CD4-positive, alpha-beta T cell treated with Interleukin-6 for 4 hours (primary cell): ENCODE data around the gene PRKCH.
A peak's percentile ranks its signal among the peaks of the same experiment; 100 is the strongest.
"Not testable (repeated sequence)": the region's sequence is repeated elsewhere in the genome, so short reads cannot be mapped to it uniquely, and the experiment has no call there.

Experiments used
- DNase-seq: peaks from one replicate; pipeline ENCODE4 v3.0.0-alpha.2; 2020; ENCODE audit warnings: mixed read lengths

The PRKCH gene

DNA sequence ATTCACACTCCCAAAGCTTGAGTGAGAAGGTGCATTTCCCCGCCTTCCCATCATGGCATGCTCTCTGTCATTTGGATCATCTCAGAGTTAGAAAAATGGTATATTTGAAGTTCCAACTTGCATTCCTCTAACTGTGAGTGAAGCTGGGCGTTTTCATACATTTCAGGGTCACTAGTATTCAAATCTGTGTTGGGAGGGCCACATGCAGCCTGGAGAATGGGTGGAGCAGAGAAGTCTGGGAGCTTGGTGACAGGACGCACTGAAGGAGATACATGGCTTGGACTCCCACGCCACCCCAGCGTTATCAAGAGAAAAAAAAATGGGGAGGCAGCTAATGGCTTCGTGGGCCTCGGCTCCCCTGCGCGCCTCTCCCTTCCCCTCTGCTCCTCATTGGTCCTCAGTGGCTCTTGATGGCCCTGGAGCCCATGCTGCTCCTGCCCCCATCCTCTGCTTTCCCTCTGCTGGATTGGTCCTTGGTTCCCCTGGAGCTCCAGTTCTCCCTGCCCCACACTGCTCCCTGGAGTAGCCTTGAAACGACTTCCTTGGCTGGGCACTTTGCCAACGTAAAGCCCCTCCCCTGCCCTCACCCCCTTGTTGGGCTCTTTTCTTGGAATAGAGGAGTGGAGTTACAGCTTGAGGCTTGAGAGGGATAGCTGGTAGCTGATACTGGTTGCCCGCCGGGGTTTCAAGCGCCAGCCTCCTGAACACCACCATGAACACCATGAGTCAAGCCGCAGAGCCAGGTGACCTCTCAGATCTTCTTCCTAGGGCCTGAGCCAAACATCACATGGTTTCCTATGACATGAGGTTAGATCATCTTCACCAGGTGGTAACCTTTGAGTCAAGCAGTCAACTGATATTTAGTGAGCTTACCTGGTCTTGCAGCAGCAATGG is 139.6 kb downstream of the PRKCH start:
- peak; percentile 70 for DNase-seq

DNA sequence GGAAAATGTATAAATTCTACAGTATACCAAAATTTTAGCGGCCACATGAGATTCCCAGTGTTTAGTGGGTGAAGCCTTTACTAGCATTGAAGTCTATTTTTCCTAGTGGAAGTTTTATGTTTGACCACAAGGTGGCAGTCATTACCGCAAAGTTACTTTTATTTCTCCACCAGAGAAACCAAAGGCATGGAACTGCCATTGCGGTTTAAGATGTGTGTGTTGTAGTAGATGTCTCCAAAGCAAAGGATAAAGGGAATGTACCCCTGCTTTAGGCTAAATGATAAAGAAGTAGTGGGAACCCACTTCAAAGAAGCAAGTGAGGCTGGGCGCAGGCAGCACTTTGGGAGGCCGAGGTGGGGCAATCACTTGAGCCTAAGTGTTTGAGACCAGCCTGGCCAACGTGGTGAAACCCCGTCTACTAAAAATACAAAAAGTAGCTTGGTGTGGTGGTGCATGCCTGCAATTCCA is 140.5 kb downstream of the PRKCH start:
- DNase-seq: peak; percentile 52

DNA sequence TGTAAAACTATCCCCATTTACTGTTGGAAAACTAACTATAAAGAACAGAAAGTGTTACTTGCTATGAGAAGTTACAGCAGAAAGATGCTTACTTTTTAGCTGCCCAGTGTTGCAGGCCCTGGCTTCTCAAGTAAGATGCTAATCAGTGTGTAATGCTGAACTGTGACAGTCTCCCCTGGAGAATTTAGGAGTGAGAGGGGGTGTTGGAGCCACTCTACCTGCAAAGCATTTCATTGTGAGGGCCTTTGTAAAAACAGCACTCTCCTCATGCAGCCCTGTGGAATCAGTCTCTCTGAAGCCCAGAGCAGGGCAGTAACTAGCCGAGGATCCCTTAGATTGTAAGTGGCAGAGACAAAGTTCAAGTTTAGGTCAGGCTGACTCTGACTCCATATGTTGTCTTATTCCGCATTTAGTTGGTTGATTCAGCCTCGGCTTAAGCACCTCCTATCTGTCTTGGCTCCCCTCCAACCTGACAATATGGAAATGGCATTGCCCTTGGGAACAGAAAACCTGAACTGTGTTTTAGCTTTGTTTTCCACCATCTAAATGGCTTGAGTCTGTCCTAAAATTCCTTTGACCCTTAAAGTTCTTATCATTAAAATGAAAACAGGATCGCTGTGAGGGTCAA is 141.3 kb downstream of the PRKCH start:
- no peak for DNase-seq

DNA sequence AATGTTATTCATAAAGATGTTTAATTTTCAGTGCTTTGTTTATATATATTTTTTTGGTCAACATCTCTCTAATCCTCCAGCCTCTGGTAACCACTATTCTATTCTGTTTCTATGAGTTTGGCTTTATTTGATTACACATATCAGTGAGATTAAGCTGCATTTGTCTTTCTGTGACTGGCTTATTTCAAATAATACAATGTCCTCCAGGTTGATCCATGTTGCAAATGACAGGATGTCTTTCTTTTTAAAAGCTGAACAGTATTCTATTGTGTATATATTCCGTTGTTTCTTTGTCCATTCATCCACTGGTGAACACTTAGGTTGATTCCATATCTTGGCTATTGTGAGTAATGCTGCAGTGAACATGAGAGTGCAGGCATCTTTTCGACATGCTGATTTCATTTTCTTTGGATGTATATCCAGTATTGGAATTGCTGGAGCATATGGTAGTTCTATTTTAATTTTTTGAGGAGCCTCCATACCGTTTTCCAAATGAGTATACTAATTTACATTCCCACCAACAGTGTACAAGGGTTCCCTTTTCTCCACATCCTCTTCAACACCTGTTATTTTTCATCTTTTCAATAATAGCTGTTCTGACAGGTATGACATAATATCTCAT is 142.4 kb downstream of the PRKCH start:
- DNase-seq: no peak

DNA sequence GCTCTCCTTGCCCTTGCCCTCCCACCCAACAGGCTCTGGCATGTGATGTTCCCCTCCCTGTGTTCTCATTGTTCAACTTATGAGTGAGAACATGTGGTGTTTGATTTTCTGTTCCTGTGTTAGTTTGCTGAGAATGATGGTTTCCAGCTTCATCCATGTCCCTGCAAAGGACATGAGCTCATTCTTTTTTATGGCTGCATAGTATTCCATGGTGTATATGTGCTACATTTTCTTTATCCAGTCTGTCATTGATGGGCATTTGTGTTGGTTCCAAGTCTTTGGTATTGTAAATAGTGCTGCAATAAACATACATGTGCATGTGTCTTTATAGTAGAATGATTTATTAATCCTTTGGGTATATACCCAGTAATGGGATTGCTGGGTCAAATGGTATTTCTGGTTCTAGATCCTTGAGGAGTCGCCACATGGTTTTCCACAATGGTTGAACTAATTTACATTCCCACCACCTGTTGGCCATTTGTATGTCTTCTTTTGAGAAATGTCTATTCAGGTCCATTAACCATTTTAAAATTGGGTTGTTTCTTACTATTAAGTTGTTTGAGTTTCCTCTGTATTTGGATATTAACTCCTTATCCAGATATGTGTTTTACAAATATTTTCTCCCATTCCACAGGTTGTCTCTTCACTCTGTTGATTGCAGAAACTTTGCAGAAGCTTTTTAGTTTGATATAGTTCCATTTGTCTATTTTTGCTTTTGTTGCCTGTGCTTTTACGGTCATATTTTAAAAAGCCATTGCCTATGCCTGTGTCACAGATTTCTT is 143.4 kb downstream of the PRKCH start:
- not testable (repeated sequence) for DNase-seq

DNA sequence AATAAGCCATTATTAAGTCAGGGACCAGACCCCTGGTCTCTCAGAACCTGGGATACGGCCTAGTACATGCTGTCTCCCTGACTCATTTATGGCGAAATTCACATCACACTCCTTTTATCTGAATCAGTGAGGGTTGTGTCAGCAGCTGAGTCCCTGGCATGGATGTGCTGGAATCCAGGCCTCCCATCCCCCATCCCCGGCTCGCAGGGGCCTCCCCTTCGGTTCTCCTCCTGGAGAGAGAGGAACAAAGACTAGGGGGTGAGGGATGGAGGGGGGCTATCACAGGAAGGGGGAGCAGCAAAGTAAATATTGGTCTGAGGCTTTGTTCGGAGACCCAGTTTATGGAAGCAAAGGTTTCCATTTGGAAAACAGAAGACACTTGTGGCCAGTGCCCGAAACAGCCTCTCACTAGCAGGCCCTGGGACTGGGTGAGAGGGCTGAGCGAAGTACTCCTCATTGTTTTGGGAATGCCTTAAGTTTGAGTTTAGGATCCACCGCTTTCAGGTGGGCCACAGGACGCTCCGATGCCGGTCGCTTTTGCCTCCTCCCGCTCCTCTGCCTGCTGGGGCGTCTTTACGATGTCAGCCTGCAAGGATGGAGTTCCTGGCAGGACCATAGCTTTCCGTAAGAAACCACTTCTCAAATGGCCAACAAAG is 145.0 kb downstream of the PRKCH start:
- no peak for DNase-seq

DNA sequence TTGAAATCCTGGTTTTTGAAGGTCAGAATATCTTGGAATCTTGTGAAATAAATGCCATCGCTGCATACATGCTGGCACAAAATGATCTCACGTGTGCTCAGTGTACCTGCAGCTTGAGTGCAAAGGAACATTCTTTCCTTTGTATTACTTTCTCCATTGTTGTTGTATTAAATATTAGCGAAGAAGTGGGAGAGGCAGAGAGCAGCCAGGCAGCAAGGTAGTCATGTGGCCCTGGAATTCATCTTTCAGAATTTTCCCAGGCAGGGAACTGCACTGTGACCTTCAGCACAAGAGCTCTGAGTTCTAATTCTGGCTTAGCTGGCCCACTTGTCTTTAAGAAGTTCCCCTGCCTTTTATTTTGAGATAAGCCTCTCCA is 145.5 kb downstream of the PRKCH start:
- no peak for DNase-seq

DNA sequence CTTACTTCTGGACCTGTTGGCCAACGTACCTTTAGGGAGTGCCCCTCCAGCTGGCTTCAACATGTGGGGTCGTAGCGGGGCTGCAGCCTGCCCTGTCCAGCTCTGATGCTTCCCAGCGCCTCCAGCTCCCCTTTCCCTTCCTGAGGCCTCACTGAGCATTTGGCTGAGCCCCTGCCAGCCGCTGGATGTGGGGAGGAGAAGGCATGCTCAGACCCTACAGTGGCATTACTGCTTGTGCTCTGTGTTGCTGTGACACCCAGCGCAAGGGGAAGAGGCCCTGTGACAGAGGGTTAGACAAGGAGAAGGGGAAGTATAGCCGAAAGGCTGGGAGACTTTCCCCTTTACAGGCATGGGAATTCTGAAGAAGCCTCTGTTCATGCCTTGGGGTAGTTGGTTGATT is 145.9 kb downstream of the PRKCH start:
- no peak for DNase-seq

DNA sequence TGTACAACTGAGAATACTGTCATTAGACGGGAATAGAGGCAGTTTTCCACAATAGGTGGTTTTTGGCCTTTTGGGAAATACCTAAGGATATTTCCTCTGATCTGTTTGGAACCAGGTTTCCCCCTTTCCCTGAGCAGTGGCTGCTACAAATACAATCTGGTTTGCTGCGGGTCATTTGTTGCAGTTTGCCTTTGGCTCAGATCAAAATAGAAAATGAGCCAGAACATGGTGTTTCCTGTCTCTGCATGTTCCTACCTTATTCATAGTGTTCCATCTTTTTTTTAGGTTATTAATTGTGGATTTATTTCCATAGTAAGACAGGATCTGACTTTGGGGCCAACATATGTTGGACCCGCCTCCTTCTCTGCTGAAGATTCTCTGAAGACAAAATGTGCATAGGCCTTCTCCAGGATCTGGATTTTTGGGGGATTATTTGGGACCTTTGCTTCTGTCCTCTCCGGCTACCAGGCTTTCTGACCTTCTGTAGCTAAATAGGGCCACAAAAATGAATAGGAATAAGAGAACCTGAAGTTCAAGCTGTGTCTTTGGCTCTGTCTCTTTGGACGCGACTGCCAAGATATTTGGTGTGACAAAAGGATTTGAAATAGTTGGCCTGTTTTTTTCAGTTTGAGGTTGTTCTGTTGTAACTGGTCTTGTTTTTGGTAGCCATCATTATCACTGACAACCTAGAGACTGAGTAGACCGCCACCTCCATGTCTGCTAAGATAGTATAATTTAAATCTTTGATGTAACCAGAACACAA is 146.9 kb downstream of the PRKCH start:
- no peak for DNase-seq

DNA sequence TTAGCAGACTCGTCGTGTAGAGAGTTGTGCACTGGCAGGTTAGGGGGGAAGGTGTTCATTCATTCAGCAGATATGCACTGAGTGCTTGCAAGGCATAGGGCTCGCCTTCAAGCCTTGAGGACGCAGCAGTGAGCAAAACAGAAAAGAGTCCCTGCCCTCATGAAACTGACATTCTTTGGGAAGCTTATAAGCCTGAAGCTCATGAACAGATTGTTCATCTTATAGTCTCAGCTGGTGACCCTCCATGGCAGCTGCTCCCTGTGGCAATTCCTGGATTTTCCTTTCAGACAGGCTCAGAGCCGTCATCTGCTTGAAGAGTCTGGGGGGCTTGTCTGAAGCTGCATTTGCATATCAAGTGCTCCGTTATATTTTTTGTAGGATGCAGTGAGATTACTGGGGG is 148.4 kb downstream of the PRKCH start:
- no peak for DNase-seq

DNA sequence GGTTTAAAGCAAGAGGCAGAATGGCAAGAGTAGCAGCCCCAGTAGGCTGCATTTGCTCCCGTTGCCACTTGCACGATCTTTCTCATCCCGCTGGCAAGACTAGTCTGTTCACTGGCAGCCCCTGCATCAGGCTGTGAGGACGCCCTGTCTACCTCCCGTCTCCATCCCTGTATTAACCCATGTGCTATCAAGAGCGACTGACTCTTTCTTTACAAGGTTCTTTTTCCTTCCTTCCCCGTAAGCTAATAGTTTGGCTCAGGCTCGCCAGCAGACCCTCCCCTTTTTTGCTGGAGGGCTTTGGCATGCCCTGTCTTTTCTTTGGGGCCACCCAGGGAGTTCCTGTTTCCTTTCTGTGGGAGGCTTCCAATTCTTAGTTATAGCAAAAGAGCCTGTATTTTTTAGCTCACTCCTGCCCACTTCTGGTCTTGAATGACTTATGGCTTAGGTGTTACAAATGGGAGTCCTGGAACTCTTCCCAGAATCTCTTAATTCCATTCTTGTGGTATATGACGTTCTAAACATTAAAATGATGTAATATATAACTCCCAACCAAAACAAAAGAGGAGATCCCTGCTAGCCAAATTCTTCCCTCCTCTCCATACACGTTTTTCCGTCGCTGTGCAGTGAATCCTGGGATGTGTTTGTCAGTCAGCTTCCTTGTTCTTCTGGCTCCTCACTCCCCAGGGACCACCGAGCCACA is 149.0 kb downstream of the PRKCH start:
- peak; percentile 20 for DNase-seq

DNA sequence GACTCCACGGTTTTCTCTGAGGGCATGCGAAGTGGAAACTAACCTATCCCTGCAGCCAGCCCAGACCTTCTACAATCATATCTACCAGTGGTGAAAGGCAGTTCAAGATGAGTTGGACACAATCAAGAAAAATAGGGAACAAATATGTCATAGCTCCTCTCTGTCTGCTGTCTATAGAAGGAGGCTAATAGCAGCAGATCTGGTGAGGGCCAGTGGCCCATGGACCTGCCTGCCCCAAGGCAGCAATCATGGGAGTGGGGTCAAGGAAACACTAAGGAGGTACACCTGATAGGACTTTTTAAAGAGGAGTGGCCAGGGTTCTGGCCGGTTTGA is 149.5 kb downstream of the PRKCH start:
- DNase-seq: no peak

DNA sequence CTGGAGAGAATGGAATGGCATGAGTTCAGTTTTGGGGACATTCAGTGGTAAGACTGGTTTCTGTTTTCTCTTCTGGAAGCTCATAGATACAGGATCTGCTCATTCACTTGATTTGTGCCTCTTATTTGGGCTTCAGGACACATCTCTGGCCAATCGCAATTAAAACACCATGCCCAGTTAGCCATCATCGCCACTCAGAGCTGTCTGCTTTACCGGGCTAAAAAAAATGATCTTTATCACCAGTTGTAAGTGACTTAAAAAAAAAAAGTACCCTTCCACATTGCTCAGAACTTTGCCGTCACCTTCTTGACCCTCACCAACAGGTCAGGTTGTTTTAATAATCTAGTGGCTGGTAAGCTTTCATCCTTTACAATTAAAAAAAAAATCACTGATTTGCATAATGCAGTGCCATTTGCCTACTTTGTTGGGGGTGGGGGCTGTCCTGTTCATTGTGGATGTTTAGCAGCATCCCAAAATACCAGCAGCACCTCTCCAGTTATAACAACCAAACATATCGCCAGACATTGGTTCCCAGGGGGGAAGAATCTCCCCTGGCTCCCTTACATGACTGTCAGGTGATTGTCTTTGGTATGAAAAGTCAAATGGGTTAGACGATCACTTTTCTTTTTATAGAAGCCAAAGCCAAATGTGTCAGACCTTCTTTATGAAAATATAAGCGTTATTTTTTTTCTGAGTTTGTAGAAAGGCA is 150.1 kb downstream of the PRKCH start:
- peak; percentile 21 for DNase-seq

DNA sequence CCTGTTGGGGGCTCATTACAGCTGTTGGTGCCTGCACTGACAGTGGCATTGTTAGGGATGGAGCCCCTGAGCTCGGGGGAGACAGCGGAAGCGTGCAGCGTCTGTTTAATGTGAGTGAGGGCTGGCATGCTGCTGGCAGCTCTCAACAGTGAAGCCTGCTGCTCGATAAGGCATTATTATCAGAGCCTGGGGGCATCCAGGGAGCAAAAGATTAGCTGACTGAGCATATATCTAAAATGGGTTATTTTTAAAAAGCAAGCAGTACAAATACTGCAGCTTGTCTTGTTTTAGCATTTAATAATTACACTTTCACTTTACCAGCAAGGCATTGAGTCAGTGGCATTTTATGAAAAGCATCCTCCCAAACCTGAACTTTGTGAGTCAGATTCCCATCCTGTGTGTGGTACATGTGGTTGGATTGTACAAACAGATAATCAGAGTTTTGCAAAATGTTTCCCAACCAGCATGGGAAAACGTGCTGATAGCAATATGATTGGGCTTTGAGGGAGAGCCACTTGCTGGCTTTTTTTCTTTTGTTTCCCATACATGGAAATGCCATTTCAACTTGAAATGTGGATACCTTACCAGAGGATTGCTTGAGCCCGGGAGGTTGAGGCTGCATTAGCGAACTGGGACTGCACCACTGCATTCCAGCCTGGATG is 150.8 kb downstream of the PRKCH start:
- DNase-seq: peak; percentile 67

DNA sequence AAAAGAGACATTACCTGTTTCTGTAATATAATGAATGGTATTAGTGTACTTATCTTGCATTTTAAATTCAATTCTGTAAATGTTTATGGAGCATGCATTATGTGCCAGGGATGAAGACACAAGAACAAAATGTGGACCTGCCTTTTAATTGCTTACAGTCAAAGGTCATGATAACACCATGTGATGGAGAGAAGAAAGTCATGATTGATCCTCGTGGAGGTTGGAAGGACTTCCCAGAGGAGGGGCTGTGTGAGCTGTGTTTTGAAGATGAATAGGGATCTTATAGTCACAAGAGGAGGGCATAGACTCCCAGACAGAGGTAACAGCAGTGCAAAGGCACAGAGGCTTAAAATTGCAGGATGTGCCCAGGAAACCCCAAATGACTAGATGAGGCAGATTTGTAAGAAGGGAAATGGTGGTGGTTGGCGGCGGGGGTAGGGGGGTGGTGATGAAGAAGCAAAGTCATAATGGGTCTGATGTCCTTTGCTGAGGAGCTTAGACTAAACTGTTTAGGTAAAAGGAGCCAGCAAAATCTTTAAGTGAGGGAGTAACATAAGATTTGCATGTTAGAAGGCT is 151.5 kb downstream of the PRKCH start:
- peak; percentile 83 for DNase-seq

DNA sequence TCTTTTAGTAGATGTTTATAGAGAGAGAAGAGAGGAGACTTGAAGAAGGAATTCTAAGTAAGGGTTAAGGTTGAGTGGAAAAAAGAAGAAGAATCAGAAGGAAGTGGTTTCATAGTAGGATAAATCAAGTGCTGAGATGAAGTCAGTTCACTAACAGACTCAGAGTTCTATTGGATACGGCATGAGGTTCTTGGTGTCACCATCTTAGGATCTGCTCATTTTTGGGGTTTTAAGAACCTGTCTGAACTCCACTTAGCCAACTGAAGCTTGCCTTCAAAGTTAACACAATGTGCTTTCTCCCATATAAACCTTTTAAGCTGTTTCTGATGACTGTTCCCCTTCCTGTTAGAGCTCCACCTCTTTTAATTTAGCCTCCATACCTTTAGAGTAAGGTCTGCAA is 152.6 kb downstream of the PRKCH start:
- no peak for DNase-seq

DNA sequence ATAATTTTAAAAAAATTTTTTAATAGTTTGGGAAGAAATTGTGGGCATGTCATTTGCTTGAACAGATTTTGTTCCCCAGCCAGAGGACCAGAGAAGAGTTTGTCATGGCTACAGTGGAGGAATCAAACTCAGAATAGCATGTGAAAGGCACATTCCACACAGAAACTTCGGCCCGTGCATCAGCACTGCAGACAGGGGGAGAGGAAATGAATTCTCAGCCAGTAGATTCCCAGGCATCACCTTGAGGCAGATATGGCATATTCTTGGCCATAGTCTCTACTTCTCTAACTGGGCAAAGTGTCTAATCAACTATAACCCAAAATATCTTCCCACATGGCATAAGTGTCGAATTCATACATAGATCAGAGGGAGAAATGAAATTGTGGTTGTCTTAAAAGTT is 153.3 kb downstream of the PRKCH start:
- no peak for DNase-seq

DNA sequence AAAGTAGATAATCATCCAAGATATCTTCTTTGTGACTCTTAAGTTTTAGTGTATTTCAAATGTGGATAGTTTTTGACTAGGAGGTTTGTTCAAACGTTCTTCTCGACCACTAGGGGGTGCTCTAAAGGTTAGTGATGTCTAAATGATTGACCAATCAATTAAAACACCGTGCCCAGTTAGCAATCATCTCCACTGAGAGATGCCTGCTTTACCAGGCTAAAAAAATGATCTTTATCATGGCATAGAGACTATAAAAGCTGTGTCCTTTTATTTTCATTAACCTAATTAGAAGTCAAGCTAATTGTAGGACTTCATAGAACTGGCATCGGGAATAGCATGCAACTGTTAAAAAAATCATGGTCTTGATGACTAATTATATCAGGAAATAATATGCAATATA is 153.9 kb downstream of the PRKCH start:
- peak; percentile 15 for DNase-seq

DNA sequence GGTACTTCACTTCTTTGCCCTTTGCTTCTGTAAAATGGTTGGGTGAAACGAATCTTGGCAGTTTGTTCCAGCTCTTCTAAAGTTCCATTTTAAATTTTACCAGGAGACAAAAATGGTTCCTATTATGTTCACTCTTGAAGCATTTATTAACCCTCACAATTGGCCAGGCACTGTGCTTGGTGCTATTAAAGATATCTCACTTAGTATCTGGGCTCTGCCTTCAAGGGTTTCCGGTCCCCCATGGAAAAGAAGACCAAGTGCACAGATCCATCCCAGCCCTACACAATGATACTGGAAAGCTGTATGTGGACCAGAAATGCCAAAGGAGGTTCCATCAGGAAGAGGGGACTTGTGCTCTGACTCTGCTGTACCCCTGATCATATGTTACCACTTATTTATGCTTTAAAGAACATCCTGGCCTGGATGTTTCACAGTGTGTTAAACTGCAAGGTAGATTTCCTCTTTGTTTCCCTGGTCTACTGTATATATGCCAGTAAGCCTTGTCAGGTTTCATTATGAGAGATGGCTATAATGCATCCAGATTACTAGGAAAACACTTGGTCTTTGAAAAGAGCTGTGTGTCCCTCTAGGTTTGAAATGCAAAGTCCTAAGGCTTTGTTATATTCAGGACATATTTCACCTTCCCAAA is 154.8 kb downstream of the PRKCH start:
- no peak for DNase-seq
